GM18519 (cell line): ENCODE data around the gene CSTPP1.

ENCODE experiments used
- ATAC-seq: cut with Tn5 transposase; IDR thresholded peaks from one replicate; pipeline ENCODE4 v1.9.1; 2021; ENCODE audit warnings: mild to moderate bottlenecking, moderate library complexity; ENCODE audit not compliant: unreplicated experiment, low FRiP score

CSTPP1 gene, protein sequence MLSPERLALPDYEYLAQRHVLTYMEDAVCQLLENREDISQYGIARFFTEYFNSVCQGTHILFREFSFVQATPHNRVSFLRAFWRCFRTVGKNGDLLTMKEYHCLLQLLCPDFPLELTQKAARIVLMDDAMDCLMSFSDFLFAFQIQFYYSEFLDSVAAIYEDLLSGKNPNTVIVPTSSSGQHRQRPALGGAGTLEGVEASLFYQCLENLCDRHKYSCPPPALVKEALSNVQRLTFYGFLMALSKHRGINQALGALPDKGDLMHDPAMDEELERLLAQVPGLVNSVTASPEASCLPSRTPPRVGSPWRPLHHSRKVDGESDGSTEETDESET

GRCh38 chr11:46936138-46937110, at the start of gene CSTPP1:
Gene CSTPP1, plus strand, starts transcription at chr11:46936761. Its CDS starts 45 bp downstream, at chr11:46936806.
- peak; percentile 77 for ATAC-seq

DNA sequence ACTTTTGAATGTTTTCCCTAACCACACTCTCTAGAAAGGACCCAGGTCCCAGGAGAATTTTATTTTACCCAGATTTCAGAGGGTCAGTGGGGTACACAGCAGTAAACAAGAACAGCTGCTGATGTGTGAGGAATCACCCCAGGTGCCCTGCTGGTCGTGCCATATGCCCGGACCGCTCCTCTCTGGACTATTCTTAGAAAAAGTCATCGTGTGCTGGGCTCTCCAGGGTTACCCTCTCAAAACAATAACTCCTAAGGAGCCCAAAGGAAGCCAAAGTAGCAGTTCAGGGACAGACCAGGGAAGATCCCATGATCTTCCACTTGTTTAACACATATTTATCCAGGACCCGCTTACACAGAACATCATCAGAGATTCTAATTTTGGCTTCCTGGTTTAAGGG, 47.9 kb upstream of the CSTPP1 start:
- ATAC-seq, result no peak

DNA sequence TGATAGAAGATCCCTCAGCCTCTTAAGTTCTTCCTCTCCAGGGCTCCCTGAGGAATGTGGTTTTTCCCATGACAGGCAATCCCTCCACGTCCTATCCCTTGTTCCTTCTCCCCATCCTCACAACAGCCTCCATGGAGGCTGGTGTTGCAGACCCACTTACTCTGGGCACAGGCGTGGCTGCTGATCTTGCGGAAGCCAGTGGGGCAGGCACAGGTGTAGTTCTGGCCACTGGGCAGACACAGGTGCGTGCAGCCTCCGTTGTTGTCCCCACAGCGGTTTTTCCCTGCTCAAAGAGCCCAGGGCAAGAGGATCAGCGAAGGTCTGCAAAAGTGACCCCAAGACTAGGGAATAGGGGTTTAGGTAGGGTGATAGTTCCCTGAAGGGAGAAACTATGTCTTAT, 47.3 kb upstream of the CSTPP1 start:
- ATAC-seq, result no peak

GRCh38 chr11:46889689-46890475, 46.7 kb upstream of the CSTPP1 start:
- ATAC-seq, result no peak

DNA sequence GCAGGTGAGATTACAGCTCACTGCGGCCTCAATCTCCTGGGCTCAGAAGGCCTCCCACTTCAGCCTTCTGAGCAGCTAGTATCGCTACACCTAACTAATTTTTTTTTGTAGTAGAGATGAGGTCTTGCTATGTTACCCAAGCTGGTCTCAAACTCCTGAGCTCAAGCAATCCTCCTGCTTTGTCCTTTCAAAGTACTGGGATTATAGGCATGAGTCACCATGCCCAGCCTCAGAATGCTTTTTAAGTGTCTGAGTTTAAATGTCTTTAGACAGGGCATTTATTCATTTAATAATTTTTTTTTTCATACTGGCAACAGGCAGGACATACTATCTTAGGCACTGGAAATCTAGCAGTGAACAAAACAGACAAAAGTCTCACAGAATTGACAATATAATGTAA, 45.9 kb upstream of the CSTPP1 start:
- ATAC-seq, result no peak

- ATAC-seq, result no peak
Measured at GRCh38 chr11:46892109-46892508, 44.5 kb upstream of the CSTPP1 start.

- no peak for ATAC-seq
Measured at GRCh38 chr11:46892838-46893237, 43.7 kb upstream of the CSTPP1 start.

GRCh38 chr11:46894506-46894905, 42.1 kb upstream of the CSTPP1 start:
- ATAC-seq, result no peak

- no peak for ATAC-seq
Measured at GRCh38 chr11:46894961-46895360, 41.6 kb upstream of the CSTPP1 start.

GRCh38 chr11:46895821-46896220, 40.7 kb upstream of the CSTPP1 start:
- no peak for ATAC-seq

DNA sequence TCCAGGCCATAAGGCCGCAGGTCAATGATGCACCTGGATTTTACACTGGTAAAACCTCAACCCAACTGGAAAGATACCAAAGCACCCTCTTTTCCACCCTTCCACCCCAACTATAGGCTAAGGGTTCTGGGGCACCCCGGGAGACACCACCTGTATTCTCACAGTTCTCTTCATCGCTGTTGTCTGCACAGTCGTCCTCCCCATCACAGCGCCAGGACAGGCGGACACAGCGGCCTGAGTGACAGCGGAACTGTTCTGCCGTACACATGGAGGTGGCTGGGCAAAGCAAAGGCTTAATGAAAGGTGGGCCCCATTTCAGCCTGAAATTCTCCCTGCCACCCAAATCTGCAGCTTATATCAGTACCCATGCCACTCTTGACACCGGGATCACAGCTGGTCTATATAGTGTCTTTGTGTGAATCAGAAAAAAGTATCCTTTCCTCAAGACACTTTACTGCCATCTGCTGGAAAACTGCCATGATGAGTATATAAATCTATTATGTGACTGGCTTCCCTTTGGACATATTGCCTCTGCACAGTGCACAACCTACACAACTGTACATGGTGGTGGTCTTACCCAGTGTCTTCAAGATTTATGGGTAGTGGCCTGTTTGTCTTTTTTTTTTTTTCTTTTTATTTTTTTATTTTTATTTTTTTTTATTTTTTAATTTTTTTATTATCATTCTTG, 39.7 kb upstream of the CSTPP1 start:
- no peak for ATAC-seq

DNA sequence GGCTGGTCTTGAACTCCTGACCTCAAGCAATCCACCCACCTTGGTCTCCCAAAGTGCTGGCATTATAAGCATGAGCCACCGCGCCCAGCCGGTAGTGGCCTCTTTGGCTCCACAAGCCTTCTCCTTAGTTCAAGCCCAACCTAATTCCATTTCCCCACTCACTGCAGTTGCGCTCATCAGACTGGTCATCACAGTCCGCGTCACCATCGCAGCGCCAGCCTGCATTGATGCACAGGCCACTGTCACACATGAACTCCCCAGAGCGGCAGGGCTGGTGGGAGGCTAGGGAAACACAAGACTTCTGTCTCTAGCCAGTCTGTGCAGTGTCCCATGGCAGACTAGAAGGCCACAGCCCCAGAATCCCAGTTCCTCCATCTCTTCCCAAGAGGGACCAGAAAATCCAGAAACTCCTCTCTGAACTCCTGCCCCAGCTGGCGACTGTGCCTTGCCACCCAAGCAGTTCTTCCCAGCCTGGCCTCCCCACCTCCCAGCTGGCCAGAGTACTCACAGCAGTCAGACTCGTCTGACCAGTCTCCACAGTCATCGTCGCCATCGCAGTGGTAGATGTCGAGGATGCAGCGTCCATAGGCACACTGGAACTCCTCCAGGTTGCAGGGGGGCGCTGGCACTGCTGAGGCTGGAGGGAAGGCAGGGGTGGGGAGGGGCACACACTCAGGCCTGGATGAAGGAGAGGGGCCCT, 38.0 kb upstream of the CSTPP1 start:
- ATAC-seq, result no peak

DNA sequence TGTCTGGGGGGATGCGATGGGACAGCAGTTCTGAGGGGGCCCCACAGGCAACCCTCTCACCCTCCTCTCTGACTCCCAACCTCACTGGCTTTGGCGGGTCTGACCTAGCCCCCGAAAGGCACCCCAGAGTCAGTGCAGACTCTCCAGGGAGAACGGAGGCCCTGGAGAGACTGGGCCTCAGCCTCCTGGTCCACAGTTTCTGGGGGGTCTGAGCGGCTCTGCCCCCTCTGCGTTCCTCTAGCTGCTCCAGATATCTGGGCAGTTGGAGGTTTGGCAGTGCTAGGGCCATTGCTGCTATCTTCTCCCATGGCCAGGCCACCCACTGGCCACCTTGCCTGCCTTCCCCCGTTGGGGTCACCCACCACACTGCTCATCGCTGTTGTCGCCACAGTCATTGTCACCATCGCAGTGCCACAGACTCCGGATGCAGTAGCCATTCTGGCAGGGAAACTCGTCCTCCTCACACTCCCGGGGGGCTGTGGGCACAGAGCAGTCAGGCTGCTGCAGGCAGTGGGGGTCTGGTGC, 37.0 kb upstream of the CSTPP1 start:
- no peak for ATAC-seq

GRCh38 chr11:46900091-46900746, 36.3 kb upstream of the CSTPP1 start:
- no peak for ATAC-seq

DNA sequence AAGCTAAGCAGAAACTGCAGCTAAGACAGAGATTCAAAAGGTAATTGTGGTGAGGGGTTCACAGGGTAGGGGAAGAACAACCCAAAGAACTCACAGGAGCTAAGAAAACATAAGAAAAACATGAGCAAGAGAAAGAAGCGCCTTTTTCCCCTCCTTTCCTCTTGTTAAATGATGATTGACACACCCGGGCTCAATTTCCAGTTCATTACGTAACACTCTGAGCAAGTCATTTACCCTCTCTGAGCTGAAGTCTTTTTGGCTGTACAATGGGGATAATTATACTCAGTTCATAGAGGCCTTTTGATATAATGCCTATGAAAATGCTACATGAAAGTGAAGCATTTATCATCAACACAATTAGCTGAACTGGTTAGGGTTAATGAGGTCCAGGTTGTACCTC, 35.4 kb upstream of the CSTPP1 start:
- no peak for ATAC-seq

DNA sequence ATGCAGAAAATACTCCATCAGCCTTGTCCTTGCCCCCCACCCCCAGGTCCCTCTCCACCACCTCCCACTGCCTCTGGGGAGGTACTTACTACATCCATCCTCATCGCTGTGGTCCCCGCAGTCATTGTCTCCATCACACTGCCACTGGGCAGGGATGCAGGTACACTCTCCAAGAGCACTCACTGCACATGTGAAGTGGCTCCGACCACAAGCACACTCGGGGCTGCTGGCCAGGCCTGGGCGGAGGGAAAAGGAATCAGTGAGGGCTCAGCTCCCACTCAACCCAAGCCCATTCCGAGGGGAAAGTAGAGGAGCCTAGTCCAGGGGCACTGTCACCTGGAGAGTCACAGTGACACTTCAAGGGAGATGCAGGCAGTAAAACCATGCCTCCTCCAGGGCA, 33.9 kb upstream of the CSTPP1 start:
- ATAC-seq, result no peak

GRCh38 chr11:46903846-46904245, 32.7 kb upstream of the CSTPP1 start:
- ATAC-seq, result no peak

DNA sequence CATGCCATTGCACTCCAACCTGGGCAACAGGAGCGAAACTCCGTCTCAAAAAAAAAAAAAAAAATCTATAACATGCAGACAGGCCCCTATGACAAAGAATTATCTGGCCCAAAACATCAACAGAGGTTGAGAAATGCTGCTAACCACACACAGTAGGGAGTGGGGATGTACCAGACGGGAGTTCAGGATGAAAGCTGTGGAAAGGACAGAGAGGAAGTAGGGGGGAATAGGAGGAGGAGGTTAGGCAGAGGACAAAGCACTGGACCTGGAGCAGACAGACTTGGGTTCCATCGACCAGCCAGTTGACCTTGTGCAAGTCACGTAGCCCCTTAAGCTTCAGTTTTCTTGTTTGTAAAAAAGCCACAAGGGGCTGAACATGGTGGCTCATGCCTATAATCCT, 30.8 kb upstream of the CSTPP1 start:
- ATAC-seq, result no peak

DNA sequence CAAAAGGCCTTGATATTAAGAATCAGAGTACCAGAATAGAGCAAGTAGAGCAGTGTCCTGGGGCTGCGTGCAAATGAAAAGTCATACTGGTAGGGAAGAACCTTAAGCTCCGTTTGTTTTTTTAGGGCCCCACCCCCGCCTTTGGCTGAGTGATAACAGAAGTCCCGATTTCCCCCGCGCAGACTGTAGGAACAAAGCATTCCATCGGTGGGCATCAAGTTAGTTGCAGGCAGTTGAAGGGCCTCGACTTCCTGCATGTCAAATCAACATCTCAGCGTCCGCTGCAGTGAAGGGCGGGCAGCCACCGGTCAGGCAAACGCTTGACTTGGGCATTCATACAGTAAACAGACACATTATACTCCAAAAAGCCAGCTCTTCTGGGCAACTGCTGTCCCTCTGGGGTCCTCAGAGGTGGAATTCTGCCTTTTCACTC, 29.9 kb upstream of the CSTPP1 start:
- no peak for ATAC-seq
